HuH-7.5 (cell line): ENCODE results near the gene TJP2.
"Not testable (repeated sequence)": the region's sequence is repeated elsewhere in the genome, so short reads cannot be mapped to it uniquely, and the experiment has no call there.

Source experiments
- DNase-seq: peaks from one replicate; pipeline ENCODE4 v3.0.0; 2011; ENCODE audit warnings: low spot score

The TJP2 gene

DNA sequence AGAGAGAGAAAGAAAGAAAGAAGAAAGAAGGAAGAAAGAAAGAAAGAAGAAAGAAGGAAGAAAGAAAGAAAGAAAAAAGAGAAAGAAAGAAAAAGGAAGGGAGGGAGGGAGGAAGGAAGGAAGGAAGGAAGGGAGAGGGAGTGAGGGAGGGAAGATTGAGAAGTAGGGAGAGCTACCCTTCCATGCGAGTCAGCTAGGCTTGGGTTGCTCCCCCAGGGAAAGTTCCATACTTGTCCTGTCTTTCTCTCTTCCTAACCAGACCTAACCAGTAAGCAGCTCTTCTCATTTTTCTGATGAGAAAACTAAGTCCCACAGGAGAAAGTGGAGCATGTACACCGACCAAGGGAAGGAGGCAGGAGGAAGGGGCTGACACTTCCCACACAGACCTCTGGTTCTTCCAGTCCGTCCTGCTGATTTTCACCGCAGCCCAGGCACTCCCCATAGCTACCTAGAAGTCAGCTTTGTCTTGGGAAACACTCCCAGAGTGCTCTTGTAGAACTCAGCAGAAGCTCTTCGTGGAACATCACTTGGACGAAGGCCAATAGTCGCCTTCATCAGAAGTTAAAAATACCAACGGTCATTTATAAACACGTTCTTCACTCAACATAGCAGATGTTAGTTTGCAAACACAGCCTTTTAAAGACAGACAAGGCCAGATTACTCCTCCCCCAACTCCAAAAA, 121.9 kb downstream of the TJP2 start:
- no peak for DNase-seq

DNA sequence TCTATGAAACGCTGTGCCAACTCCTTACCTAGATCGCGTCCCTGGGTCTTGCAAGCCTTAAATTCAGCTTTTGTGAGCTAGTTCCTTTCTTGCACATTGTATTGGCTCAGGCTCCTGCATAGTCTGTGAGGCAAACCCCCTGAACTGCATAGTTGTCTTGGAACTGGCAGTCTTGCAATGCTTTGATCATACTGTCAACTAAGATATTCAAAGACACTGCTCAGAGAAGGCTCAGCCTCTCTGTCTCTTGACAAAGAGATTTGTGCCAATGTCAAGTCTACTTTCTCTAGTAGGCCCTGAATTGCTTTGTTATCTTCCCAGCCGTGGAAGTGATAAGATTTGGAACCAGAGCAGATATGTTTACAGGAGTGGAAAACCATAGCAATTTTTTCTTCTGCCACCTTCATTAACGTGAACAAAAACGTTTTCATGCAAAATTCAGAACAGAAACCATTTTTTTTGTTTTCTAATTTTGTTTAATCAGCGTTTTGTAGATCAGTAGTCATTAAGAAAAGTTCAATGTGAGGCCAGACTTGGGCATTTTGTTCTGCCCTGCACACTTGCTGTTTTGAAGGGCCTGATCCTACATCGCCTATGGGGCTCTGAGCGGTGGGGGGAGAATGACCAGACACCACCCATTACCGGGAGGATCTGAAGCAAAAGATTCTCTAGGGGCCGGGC, 123.4 kb downstream of the TJP2 start:
- no peak for DNase-seq

DNA sequence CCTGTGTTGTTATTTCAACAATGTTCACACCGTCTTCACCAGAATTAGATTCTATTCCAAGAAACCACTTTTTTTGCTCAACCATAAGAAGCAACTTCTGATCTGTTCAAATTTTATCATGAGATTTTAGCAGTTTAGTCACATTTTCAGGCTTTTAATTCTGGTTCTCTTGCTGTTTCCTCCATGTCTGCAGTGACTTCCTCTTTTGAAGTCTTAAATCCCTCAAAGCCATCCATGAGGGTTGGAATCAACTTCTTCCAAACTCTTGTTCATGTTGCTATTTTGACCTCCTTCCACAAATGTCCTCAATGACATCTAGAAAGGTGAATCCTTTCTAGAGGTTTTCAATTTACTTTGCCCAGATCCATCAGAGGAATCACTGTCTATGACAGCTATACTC, 125.2 kb downstream of the TJP2 start:
- DNase-seq: no peak

GRCh38 chr9:69299826-69300225, 125.7 kb downstream of the TJP2 start:
- DNase-seq: no peak

DNA sequence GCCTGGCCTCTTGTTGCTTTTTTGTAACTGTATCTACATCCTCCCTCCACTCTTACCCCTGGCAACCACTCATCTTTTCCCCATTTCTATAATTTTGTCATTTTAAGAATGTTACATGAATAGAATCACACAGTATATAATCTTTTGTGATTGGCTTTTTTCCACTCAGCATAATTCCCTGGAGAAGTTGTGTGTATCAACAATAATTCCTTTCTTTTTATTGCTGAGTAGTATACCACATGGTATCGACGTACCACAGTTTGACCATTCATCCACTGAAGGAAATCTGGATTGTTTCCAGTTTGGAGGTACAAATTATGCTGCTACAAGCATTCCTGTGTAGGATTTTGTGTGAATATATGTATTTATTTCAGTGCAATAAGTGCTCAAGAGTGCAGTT, 129.3 kb downstream of the TJP2 start:
- DNase-seq: no peak

- DNase-seq: not testable (repeated sequence)
Measured at GRCh38 chr9:69306895-69307445, 132.9 kb downstream of the TJP2 start.

DNA sequence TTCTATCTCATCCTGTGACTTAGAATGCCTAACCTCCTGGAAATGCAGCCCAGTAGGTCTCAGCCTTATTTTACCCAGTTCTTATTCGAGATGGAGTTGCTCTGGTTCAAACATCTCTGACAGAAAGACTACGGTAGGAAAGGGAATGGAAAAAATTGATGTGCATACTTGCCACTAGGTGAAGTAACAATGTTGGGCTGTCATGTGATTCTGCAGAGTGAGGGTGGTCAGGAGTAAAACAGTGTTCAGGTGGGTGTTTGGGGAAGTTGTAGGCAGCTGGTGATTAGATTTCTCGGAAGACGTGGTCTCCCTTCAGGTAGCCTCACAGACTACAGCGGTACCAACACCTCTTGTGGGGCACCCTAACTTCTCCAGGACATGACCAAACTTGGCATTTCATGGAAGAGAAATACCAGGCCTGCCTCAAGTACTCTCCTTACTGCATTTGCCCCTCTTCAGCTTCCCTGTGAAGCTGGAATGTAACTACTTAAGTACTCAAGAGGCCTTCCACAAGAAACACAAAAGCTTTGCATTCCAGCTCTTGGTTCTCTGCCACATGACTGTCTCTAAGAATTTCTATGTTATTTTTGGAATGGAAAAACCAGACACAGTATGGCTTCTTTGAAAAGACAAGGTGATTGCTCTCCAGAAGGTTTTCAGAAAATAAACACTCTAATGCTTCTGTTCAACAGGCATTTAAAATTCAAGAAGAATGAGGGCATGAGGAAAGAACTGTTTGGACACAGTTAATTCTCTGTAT, 133.5 kb downstream of the TJP2 start:
- DNase-seq: no peak

DNA sequence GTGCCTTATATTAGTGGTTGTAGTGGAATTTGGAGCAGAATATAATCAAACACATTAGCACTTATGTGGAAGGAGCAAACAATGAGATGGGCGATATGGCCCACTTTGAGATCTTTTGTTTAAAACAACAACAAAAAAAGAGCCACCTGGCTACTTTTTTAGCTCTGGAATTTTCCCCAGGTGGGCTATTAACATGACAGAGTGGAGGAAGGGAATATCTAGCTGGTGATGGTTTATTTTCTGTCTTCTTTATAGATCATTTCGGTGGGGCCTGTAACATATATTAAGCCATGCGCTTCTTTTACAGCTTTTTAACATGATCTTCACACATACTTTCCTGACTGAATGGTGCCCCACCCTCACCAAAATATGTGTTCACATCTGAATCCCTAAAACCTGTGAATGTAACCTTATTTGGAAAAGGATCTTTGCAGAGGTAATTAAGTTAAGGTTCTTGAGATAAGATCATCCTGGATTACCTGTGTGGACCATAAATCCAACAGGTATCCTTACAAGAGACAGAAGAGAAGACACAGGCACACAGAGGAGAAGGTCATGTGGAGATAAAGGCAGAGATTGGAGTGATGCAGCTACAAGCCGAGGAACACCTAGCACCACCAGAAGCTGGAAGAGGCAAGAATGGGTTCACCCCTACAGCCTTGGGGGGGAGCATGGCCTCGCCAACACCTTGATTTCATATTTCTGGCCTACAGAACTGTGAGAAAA, 134.3 kb downstream of the TJP2 start:
- no peak for DNase-seq

DNA sequence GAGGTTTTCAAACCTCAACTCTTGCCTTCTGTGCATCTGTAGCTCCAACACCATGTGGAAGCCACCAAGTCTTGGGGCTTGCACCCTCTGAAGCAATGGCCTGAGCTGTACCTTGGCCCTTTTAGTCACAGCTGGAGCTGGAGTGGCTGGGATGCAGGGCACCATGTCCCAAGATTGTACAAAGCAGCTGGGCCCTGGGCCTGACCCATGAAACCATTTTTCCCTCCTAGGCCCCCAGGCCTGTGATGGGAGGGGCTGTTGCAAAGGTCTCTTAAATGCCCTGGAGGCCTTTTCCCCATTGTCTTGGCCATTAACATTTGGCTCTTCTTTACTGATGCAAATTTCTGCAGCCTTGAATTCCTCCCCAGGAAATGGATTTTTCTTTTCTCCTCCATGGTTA, 139.1 kb downstream of the TJP2 start:
- no peak for DNase-seq

DNA sequence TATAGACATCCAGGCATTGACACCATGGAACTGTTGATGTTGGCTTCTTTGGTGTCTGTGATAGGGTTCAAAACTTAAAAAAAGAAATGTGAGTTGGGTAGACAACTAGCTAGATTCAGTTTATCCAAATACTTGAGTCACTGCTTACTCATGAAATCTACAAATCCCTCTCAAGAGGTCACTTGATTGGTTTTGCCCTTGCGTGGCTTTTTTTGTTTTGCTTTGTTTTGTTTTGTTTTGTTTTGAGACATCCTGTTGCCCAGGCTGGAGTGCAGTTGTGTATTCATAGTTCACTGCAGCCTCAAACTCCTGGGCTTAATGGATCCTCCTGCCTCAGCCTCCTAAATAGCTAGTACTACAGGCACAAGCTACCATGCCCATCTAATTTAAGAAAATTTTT, 140.5 kb downstream of the TJP2 start:
- DNase-seq: no peak

- DNase-seq: no peak
Measured at GRCh38 chr9:69317081-69317480, 143.0 kb downstream of the TJP2 start.

- DNase-seq: no peak
Measured at GRCh38 chr9:69317894-69318293, 143.8 kb downstream of the TJP2 start.

DNA sequence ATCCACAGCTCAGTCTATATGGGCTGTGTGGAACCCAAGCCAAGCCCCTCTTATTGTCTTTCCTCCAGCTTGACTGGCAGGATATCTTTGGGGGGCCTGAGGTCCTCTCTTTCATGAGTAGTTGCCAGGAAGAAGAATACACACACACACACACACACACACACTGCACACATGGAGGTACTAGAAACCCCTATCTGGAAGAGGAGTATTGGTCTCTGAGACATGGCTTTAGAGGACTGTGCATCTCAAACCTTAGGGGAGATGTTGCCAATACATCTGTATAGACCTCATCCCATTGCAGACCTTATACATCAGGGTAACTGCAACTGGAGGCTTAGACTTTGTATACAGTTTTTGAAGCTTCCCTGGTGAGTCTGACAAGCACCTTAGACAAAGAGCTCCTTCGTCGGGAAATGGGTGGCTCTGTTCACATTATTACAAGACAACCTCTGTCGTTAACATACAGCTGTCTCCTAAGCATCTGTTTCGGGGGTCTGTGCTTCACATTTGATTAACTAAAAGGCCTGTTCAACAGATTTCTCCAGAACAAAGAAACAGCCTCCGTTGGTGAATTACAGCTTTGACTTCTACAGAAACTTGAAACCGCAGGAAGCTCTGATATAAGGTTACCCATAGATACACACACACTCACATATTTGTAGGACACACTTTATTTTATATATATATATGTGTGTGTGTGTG, 145.4 kb downstream of the TJP2 start:
- DNase-seq: no peak

GRCh38 chr9:69322256-69322655, 148.2 kb downstream of the TJP2 start:
- DNase-seq: no peak

DNA sequence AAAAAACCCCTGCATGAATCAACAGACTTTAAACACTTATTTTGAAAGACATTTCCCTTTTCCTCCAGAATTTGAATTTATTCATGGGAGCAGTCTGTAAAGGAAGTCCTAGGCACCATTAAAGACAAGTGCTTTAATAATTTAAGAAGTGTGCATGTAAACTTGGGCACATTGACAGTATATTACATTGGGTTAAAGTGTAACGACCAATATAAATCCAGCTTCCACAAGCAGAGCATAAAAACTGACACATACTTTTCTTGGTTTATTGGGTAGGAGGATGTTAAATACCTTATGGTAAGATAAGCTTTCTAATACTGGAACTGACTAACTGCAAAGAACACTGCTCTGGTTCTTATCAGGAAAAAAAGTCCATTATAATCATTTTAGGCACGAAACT, 149.8 kb downstream of the TJP2 start:
- DNase-seq: no peak
